K562 (cell line): ENCODE results near the gene COL21A1. TPM values are rescaled to one million over a fixed set of nuclear protein-coding genes. Genes with fewer than 3 reads are reported as not detected.

Source experiments
- ATAC-seq: fragments of 200-7000 bp; cut with Tn5 transposase; 3 replicates; pipeline ENCODE4 v1.9.1; 2020; ENCODE audit warnings: moderate library complexity
- BruUV-seq: library from RNA; stranded (reverse); fragments of 400-500 nt; replicated peaks from 2 replicates; lab custom pipeline; 2021; lab: Mats Ljungman, UMichigan
- CTCF ChIA-PET: fragments of 300-600 bp; formaldehyde crosslinking; extraction: SDS; loops from one replicate; lab custom pipeline; 2021; ENCODE audit warnings: low intra/inter-chr PET ratio; lab: Yijun Ruan, JAX
- POLR2A ChIA-PET: fragments of 300-600, 350-650 bp; sonication (Branson Sonifier 250); formaldehyde crosslinking; extraction: SDS; loops from one replicate; lab custom pipeline; 2021; ENCODE audit warnings: antibody characterized with exemption, inconsistent platforms; lab: Yijun Ruan, JAX
- DNase-seq, 4 experiments: peaks; one replicate each; pipeline versions ENCODE4 v3.0.0 to v3.0.0-alpha.2; 2011 to 2018; ENCODE audit warnings: low spot score in 3 of 4, mixed read lengths in 3 of 4; ENCODE audit errors: extremely low read depth in 1 of 4
- FAIRE-seq: peaks from 2 replicates; lab custom pipeline; 2011; peaks lifted over from hg19 to GRCh38; lab: Jason Lieb, UNC
- H2AFZ ChIP-seq: 2 replicates; pipeline ENCODE4 v1.6.0; 2011; ENCODE audit warnings: low read depth, low read length, control low read depth, inconsistent platforms
- H3K27ac ChIP-seq: fragments of 200-600 bp; 3 replicates; pipeline ENCODE4 v1.8.0; 2011; ENCODE audit warnings: low read depth, mild to moderate bottlenecking, control low read depth, inconsistent platforms, low read length, moderate library complexity, mixed read lengths; ENCODE audit errors: extremely low read depth
- H3K27me3 ChIP-seq, 2 experiments: fragments of 300-600 bp in 1 of 2; 2 replicates in 1 of 2; 3 replicates in 1 of 2; pipeline versions ENCODE4 v1.6.0 to v1.8.0; 2011; ENCODE audit warnings: inconsistent platforms in 2 of 2, low read length in 2 of 2, mild to moderate bottlenecking in 1 of 2, mixed read lengths in 1 of 2, moderate library complexity in 1 of 2; ENCODE audit not compliant: control insufficient read depth in 2 of 2, insufficient read depth in 2 of 2
- H3K36me3 ChIP-seq: fragments of 300-600 bp; 3 replicates; pipeline ENCODE4 v1.8.0; 2011; ENCODE audit warnings: mild to moderate bottlenecking, low read length, inconsistent platforms; ENCODE audit not compliant: control insufficient read depth, insufficient read depth
- H3K4me1 ChIP-seq, 2 experiments: fragments of 200-600 bp in 1 of 2; replicated peaks in 1 of 2; 2 replicates in 1 of 2; 3 replicates in 1 of 2; pipeline versions ENCODE4 v1.5.1 to v1.8.0; 2011; ENCODE audit warnings: inconsistent platforms in 2 of 2, low read length in 2 of 2, mild to moderate bottlenecking in 1 of 2, mixed read lengths in 1 of 2, moderate library complexity in 1 of 2; ENCODE audit not compliant: control insufficient read depth in 2 of 2, insufficient read depth in 2 of 2
- H3K4me2 ChIP-seq: 2 replicates; pipeline ENCODE4 v1.6.1; 2011; ENCODE audit warnings: low read length, control low read depth, inconsistent platforms, mixed read lengths; ENCODE audit not compliant: insufficient read depth
- H3K4me3 ChIP-seq: fragments of 200-600 bp; sonication (generic), shearing (Covaris generic); 2 replicates; pipeline ENCODE4 v1.5.1; 2016; ENCODE audit warnings: control low read depth, inconsistent platforms
- H3K79me2 ChIP-seq: fragments of 200-600 bp; 3 replicates; pipeline ENCODE4 v1.8.0; 2011; ENCODE audit warnings: low read length, inconsistent platforms; ENCODE audit not compliant: control insufficient read depth, insufficient read depth
- H3K9ac ChIP-seq, 2 experiments: 2 replicates each; pipeline versions ENCODE4 v1.6.0 to v1.6.1; 2011; ENCODE audit warnings: low read depth in 2 of 2, low read length in 2 of 2, control low read depth in 1 of 2, inconsistent platforms in 1 of 2, mild to moderate bottlenecking in 1 of 2, mixed read lengths in 1 of 2; ENCODE audit not compliant: insufficient read depth in 1 of 2
- H3K9me1 ChIP-seq: one replicate; pipeline ENCODE4 v1.6.0; 2011; ENCODE audit warnings: inconsistent platforms, mild to moderate bottlenecking, low read length, moderate library complexity; ENCODE audit not compliant: control insufficient read depth, insufficient read depth
- H3K9me3 ChIP-seq: replicated peaks from 2 replicates; pipeline ENCODE4 v1.5.1; 2011; ENCODE audit warnings: low read depth, low read length, inconsistent platforms; ENCODE audit not compliant: control insufficient read depth, insufficient read depth
- H4K20me1 ChIP-seq: replicated peaks from 2 replicates; pipeline ENCODE4 v1.6.1; 2011; ENCODE audit warnings: low read length, inconsistent platforms, mixed read lengths; ENCODE audit not compliant: control insufficient read depth, insufficient read depth
- ATF1 ChIP-seq, 2 experiments: fragments of 450-650 bp in 1 of 2; IDR thresholded peaks; 2 replicates each; pipeline ENCODE4 v1.6.1; 2016; ENCODE audit warnings: missing compliant biosample characterization in 1 of 2, missing genetic modification characterization in 1 of 2
- HDAC8 ChIP-seq: fragments of 450-650 bp; IDR thresholded peaks from 2 replicates; pipeline ENCODE4 v1.6.1; 2016; ENCODE audit warnings: mild to moderate bottlenecking, missing genetic modification characterization, moderate library complexity, missing compliant biosample characterization
- HLTF ChIP-seq: fragments of 450-650 bp; IDR thresholded peaks from 2 replicates; pipeline ENCODE4 v1.6.1; 2016
- ID3 ChIP-seq, 2 experiments: fragments of 250-450 bp in 1 of 2; fragments of 450-650 bp in 1 of 2; sonication (Bioruptor Pico) in 1 of 2; IDR thresholded peaks; 2 replicates each; pipeline versions ENCODE4 v1.6.1 to v1.8.0; 2016 to 2021; ENCODE audit warnings: mild to moderate bottlenecking in 2 of 2, moderate library complexity in 2 of 2, missing compliant biosample characterization in 1 of 2, missing genetic modification characterization in 1 of 2
- SIN3A ChIP-seq, 2 experiments: fragments of 150-350 bp in 1 of 2; IDR thresholded peaks; 2 replicates each; pipeline ENCODE4 v1.6.1; 2011 to 2016; ENCODE audit warnings: borderline replicate concordance in 2 of 2, low read depth in 2 of 2, low read length in 2 of 2, mild to moderate bottlenecking in 2 of 2, moderate library complexity in 2 of 2; ENCODE audit not compliant: control insufficient read depth in 1 of 2
- SMARCA5 ChIP-seq: fragments of 450-650 bp; IDR thresholded peaks from 2 replicates; pipeline ENCODE4 v1.6.1; 2016
- SP1 ChIP-seq: sonication (generic); formaldehyde crosslinking; IDR thresholded peaks from 2 replicates; pipeline ENCODE4 v1.8.1; 2022; ENCODE audit warnings: mild to moderate bottlenecking, missing genetic modification reagents
- XRCC3 ChIP-seq: fragments of 450-650 bp; IDR thresholded peaks from 2 replicates; pipeline ENCODE4 v1.6.1; 2017; ENCODE audit warnings: mild to moderate bottlenecking, moderate library complexity
- WGBS: fragments of 100-300 bp; shearing (Covaris generic); methylation state at CpG from one replicate; pipeline ENCODE4 v1.1.6; 2016; ENCODE audit warnings: low coverage, mixed read lengths; ENCODE audit not compliant: insufficient coverage; ENCODE audit errors: missing lambda C conversion rate; 5-methylcytosine and 5-hydroxymethylcytosine counted together
- in situ Hi-C: fragments of 300-500 bp; cut with MboI; formaldehyde crosslinking; loops from 4 replicates; pipeline ENCODE4 v1.15.0; 2018; ENCODE audit warnings: inconsistent platforms, mixed read lengths
- intact Hi-C: fragments of 100-400 bp; cut with micrococcal nuclease; formaldehyde crosslinking; loops from 2 replicates; pipeline ENCODE4 v1.14.2; 2022
- polyA plus RNA-seq, 8 experiments: library from polyadenylated mRNA; depleted of rRNA in 4 of 8; stranded (reverse) in 5 of 8; unstranded in 3 of 8; fragments of >200 nt; fragmentation: Nextera tagmentation in 2 of 8; fragmentation: Illumina TruSeq in 1 of 8; extraction: Ambion mirVana in 2 of 8; extraction: Trizol in 1 of 8; gene quantifications; 2 replicates each; pipeline versions ENCODE4 v1.2.1 to v1.2.3, GENCODE V29; 2011 to 2014; ENCODE audit warnings: inconsistent platforms in 1 of 8, missing spikeins in 1 of 8
- total RNA-seq, 7 experiments: library from RNA; depleted of rRNA in 6 of 7; stranded (reverse); fragments of >200 nt in 6 of 7; fragmentation: Illumina TruSeq in 2 of 7; extraction: Trizol in 2 of 7; gene quantifications; 2 replicates each; pipeline versions ENCODE4 v1.2.1 to v1.2.3, GENCODE V29; 2011 to 2021; ENCODE audit warnings: low replicate concordance in 1 of 7
- TF ChIP-seq, protein P1 (sequence below): fragments of 250-450 bp; sonication (Bioruptor Pico); IDR thresholded peaks from 2 replicates; pipeline ENCODE4 v1.4.0; 2020; ENCODE audit warnings: mild to moderate bottlenecking
- TF ChIP-seq, protein P2 (sequence below): fragments of 450-650 bp; formaldehyde crosslinking; IDR thresholded peaks from 2 replicates; pipeline ENCODE4 v1.4.0; 2022; ENCODE audit warnings: missing genetic modification characterization

Gene COL21A1
- total and polyA plus RNA-seq, 9 of the 15 experiments (the other 6 are each of a cell fraction or from before 2014, with no cell fraction given), result 0.03 to 0.76 (median 0.25) TPM

DNA sequence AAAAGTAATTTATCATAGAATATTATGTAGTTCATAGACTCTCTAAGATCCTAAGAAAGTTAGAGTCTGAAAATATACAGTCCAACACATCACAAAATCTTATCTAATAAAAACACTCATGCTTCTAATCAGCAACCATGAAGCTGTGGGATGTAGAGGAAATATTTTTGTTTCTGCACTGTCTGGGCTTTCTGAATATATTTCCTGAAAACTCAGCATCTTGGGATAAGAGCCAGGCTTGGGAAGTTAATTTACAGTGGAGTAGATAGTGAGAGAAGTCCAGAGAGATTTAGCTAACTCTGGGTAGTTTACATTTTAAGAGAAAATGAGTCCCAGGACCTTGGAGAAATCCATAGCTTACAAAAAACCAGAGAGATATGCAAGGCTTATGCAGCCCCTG is 221.6 kb downstream of the COL21A1 start (continued):
- no peak for TF ChIP-seq SP1 (CRISPR knock-in tag)
- TF ChIP-seq, all 486 proteins: peak for 0

- Histone ChIP-seq H3K36me3 (no peaks in the 10 kb centered on the region), H4K20me1 (no peaks in the 10 kb centered on the region), H3K27me3 (no peaks in the 10 kb centered on the region), H3K4me1 (no peaks in the 10 kb centered on the region), H3K4me2 (no peak overlapping the region), H3K4me3 (no peak overlapping the region), H3K79me2 (no peaks in the 10 kb centered on the region), H2AFZ (no peak overlapping the region), H3K9me1 (no peaks in the 10 kb centered on the region), H3K27ac (no peak overlapping the region), H3K9ac (no peak overlapping the region), H3K9me3 (no peaks in the 10 kb centered on the region)
- FAIRE-seq, result no peak
- no peak for ATAC-seq
- DNase-seq, result no peak
- in situ Hi-C loops, result no loop called here
- WGBS, result 0% methylated on average over 5 of the region's 5 CpGs
- BruUV-seq, result no TSS peak
- CTCF ChIA-PET, result no interaction called here
- POLR2A ChIA-PET, result no interaction called here
- intact Hi-C loops, result no loop called here
- TF ChIP-seq, protein P1, sequence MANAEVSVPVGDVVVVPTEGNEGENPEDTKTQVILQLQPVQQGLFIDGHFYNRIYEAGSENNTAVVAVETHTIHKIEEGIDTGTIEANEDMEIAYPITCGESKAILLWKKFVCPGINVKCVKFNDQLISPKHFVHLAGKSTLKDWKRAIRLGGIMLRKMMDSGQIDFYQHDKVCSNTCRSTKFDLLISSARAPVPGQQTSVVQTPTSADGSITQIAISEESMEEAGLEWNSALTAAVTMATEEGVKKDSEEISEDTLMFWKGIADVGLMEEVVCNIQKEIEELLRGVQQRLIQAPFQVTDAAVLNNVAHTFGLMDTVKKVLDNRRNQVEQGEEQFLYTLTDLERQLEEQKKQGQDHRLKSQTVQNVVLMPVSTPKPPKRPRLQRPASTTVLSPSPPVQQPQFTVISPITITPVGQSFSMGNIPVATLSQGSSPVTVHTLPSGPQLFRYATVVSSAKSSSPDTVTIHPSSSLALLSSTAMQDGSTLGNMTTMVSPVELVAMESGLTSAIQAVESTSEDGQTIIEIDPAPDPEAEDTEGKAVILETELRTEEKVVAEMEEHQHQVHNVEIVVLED (CRISPR knock-in tag), result no peak
- TF ChIP-seq HDAC8 (tag) (no peak), HLTF (no peak), XRCC3 (no peak), SIN3A (IDR thresholded peaks at IDR 0.05; ENCODE audit: borderline replicate concordance in 2 of 2, control insufficient read depth in 1 of 2, low read depth in 2 of 2, low read length in 2 of 2) (no peak), ATF1 (CRISPR knock-in tag; IDR thresholded peaks at IDR 0.05) (no peak), ATF1 (tag; IDR thresholded peaks at IDR 0.05) (no peak), SMARCA5 (no peak), ID3 (CRISPR knock-in tag; IDR thresholded peaks at IDR 0.05) (no peak), ID3 (tag; IDR thresholded peaks at IDR 0.05) (no peak)
- TF ChIP-seq, protein P2, sequence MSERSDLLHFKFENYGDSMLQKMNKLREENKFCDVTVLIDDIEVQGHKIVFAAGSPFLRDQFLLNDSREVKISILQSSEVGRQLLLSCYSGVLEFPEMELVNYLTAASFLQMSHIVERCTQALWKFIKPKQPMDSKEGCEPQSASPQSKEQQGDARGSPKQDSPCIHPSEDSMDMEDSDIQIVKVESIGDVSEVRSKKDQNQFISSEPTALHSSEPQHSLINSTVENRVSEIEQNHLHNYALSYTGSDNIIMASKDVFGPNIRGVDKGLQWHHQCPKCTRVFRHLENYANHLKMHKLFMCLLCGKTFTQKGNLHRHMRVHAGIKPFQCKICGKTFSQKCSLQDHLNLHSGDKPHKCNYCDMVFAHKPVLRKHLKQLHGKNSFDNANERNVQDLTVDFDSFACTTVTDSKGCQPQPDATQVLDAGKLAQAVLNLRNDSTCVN, result no peak
Observed at GRCh38 chr6:56024931-56025330, 222.4 kb downstream of the COL21A1 start.
